GM23338 (cell line): ENCODE data around the gene POU2F3. TPM values are rescaled to one million over a fixed set of nuclear protein-coding genes. Genes with fewer than 3 reads are reported as not detected.

Experiments
- ATAC-seq: fragments of 200-7000 bp; cut with Tn5 transposase; 3 replicates; pipeline ENCODE4 v1.9.1; 2020
- DNase-seq: peaks from one replicate; pipeline ENCODE4 v3.0.0-alpha.2; 2015; ENCODE audit warnings: low spot score
- H2AFZ ChIP-seq: fragments of 200-600 bp; sonication (generic); 2 replicates; pipeline ENCODE4 v1.8.0; 2016; ENCODE audit warnings: antibody characterized with exemption, mild to moderate bottlenecking, moderate library complexity
- H3F3A ChIP-seq: fragments of 200-600 bp; sonication (generic); replicated peaks from 2 replicates; pipeline ENCODE4 v1.8.0; 2017; ENCODE audit warnings: antibody characterized with exemption, mixed run types, low read depth
- H3K27ac ChIP-seq: fragments of 200-600 bp; sonication (generic); 2 replicates; pipeline ENCODE4 v1.6.1; 2016; ENCODE audit warnings: low read depth
- H3K27me3 ChIP-seq: fragments of 200-600 bp; sonication (generic); 2 replicates; pipeline ENCODE4 v1.8.0; 2016; ENCODE audit warnings: mild to moderate bottlenecking, mixed run types, moderate library complexity; ENCODE audit not compliant: insufficient read depth
- H3K36me3 ChIP-seq: fragments of 200-600 bp; sonication (generic); 2 replicates; pipeline ENCODE4 v1.8.0; 2016; ENCODE audit warnings: mild to moderate bottlenecking; ENCODE audit not compliant: insufficient read depth
- H3K4me1 ChIP-seq: fragments of 200-600 bp; sonication (generic); 2 replicates; pipeline ENCODE4 v1.8.0; 2016; ENCODE audit warnings: mild to moderate bottlenecking, moderate library complexity; ENCODE audit not compliant: insufficient read depth
- H3K4me2 ChIP-seq: fragments of 200-600 bp; sonication (generic); 2 replicates; pipeline ENCODE4 v1.7.1; 2017; ENCODE audit warnings: mixed run types
- H3K4me3 ChIP-seq: fragments of 200-600 bp; sonication (generic); 2 replicates; pipeline ENCODE4 v1.6.1; 2016; ENCODE audit warnings: mixed run types
- H3K79me2 ChIP-seq: fragments of 200-600 bp; sonication (generic); replicated peaks from 2 replicates; pipeline ENCODE4 v1.8.0; 2017; ENCODE audit warnings: mild to moderate bottlenecking; ENCODE audit not compliant: insufficient read depth
- H3K9me2 ChIP-seq: fragments of 200-600 bp; sonication (generic); 2 replicates; pipeline ENCODE4 v1.8.0; 2017; ENCODE audit not compliant: insufficient read depth
- H4K20me1 ChIP-seq: fragments of 200-600 bp; sonication (generic); replicated peaks from 2 replicates; pipeline ENCODE4 v1.8.0; 2017; ENCODE audit warnings: mild to moderate bottlenecking; ENCODE audit not compliant: insufficient read depth
- H3K27ac Mint-ChIP-seq: 2 replicates; pipeline ENCODE4 v1.8.0; 2020; ENCODE audit warnings: inconsistent platforms, mild to moderate bottlenecking, moderate library complexity, mixed read lengths
- H3K27me3 Mint-ChIP-seq: 3 replicates; pipeline ENCODE4 v1.8.0; 2022; ENCODE audit warnings: low read depth, mild to moderate bottlenecking, moderate library complexity, mixed read lengths, inconsistent platforms; ENCODE audit not compliant: insufficient read depth, poor library complexity
- H3K36me3 Mint-ChIP-seq: 3 replicates; pipeline ENCODE4 v1.8.0; 2021; ENCODE audit warnings: low read depth, mild to moderate bottlenecking, inconsistent platforms, moderate library complexity, mixed read lengths
- H3K4me1 Mint-ChIP-seq: 3 replicates; pipeline ENCODE4 v1.8.0; 2020; ENCODE audit warnings: mild to moderate bottlenecking, inconsistent platforms, mixed read lengths
- H3K4me3 Mint-ChIP-seq: 3 replicates; pipeline ENCODE4 v1.8.0; 2021; ENCODE audit warnings: moderate library complexity, mild to moderate bottlenecking, inconsistent platforms, mixed read lengths
- H3K9me3 Mint-ChIP-seq: 3 replicates; pipeline ENCODE4 v1.8.0; 2020; ENCODE audit warnings: moderate library complexity, mild to moderate bottlenecking, inconsistent platforms, mixed read lengths
- CREB1 ChIP-seq: fragments of 250-450 bp; sonication (Bioruptor Pico); IDR thresholded peaks from 2 replicates; pipeline ENCODE4 v1.5.0; 2020; ENCODE audit warnings: low read depth, mild to moderate bottlenecking, moderate library complexity
- CTCF ChIP-seq, 2 experiments: fragments of 200-600 bp in 1 of 2; sonication (generic) in 1 of 2; conservative IDR thresholded peaks; 2 replicates each; pipeline versions ENCODE4 v1.5.1 to v1.6.1; 2016 to 2017; ENCODE audit warnings: antibody characterized with exemption in 2 of 2, low read depth in 2 of 2, mild to moderate bottlenecking in 2 of 2, moderate library complexity in 1 of 2
- ETS1 ChIP-seq: IDR thresholded peaks from 2 replicates; pipeline ENCODE4 v1.6.1; 2016; ENCODE audit warnings: antibody characterized with exemption
- EZH2 ChIP-seq: fragments of 200-600 bp; sonication (generic); IDR thresholded peaks from one replicate; pipeline ENCODE4 v1.8.0; 2017; ENCODE audit warnings: antibody characterized with exemption, mild to moderate bottlenecking, low read depth; ENCODE audit not compliant: unreplicated experiment
- EZH2phosphoT487 ChIP-seq: fragments of 200-600 bp; sonication (generic); IDR thresholded peaks from one replicate; pipeline ENCODE4 v1.8.1; 2018; ENCODE audit warnings: antibody characterized with exemption; ENCODE audit not compliant: unreplicated experiment
- JUNB ChIP-seq: IDR thresholded peaks from one replicate; pipeline ENCODE4 v1.6.1; 2016; ENCODE audit warnings: antibody characterized with exemption; ENCODE audit not compliant: unreplicated experiment
- NANOG ChIP-seq: IDR thresholded peaks from 2 replicates; pipeline ENCODE4 v1.6.1; 2016; ENCODE audit warnings: antibody characterized with exemption, borderline replicate concordance
- POLR2AphosphoS5 ChIP-seq: IDR thresholded peaks from 2 replicates; pipeline ENCODE4 v1.6.1; 2016; ENCODE audit warnings: antibody characterized with exemption, low read depth
- ZNF331 ChIP-seq: fragments of 250-450 bp; sonication (Bioruptor Pico); IDR thresholded peaks from 2 replicates; pipeline ENCODE4 v1.5.0; 2020; ENCODE audit warnings: low read depth, mild to moderate bottlenecking, moderate library complexity
- ZNF462 ChIP-seq: fragments of 250-450 bp; sonication (Bioruptor Pico); IDR thresholded peaks from 2 replicates; pipeline ENCODE4 v1.5.0; 2020; ENCODE audit warnings: mild to moderate bottlenecking, moderate library complexity
- polyA plus RNA-seq: library from polyadenylated mRNA; unstranded; fragments of >200 nt; fragmentation: Nextera tagmentation; extraction: Ambion mirVana; gene quantifications from 2 replicates; pipeline ENCODE4 v1.2.1, GENCODE V29; 2016
- total RNA-seq: library from RNA; depleted of rRNA; stranded (reverse); fragments of >200 nt; shearing (Covaris generic); gene quantifications from 2 replicates; pipeline ENCODE4 v1.2.3, GENCODE V29; 2014

POU2F3 gene
- total and polyA plus RNA-seq, 2 experiments from 2014 or later, result 0.45 to 0.79 TPM

- Mint-ChIP-seq H3K27ac (no peak overlapping the region), H3K36me3 (no peaks in the 10 kb centered on the region), H3K9me3 (no peaks in the 10 kb centered on the region), H3K4me3 (no peak overlapping the region), H3K27me3 (peaks cover 63% of the 10 kb centered on the region), H3K4me1 (peaks cover 15% of the 10 kb centered on the region)
- no peak overlapping the region for H3K4me2 ChIP-seq
- H3K4me3 ChIP-seq, result no peak overlapping the region
- DNase-seq, result no peak
- no peaks in the 10 kb centered on the region for H3K9me2 ChIP-seq
- peaks cover 81% of the 10 kb centered on the region for H3K27me3 ChIP-seq
- H3F3A ChIP-seq, result no peaks in the 10 kb centered on the region
- no peak for ATAC-seq
- H3K27ac ChIP-seq, result no peak overlapping the region
- no peaks in the 10 kb centered on the region for H3K79me2 ChIP-seq
- H4K20me1 ChIP-seq, result no peaks in the 10 kb centered on the region; the same call in 1 of the 2 replicates
- no peak overlapping the region for H2AFZ ChIP-seq
- peaks cover 9% of the 10 kb centered on the region; the same call in 1 of the 2 replicates for H3K4me1 ChIP-seq
- TF ChIP-seq CREB1 (CRISPR knock-in tag) (no peak), ETS1 (no peak), CTCF (conservative IDR thresholded peaks at IDR 0.05; ENCODE audit: low read depth in 2 of 2) (no peak), EZH2phosphoT487 (no peak), JUNB (no peak), ZNF331 (no peak), ZNF462 (CRISPR knock-in tag) (no peak), POLR2AphosphoS5 (no peak), NANOG (no peak), EZH2 (no peak)
- H3K36me3 ChIP-seq, result no peaks in the 10 kb centered on the region
Observed at GRCh38 chr11:120205596-120206161, 34.3 kb upstream of the POU2F3 start.
